ENCODE results near the gene RPL10. TPM values are rescaled to one million over a fixed set of nuclear protein-coding genes. Genes with fewer than 3 reads are reported as not detected.

Gene RPL10
- total and polyA plus RNA-seq, 2 of the 8 experiments (the other 6 are each of a cell fraction or from before 2014, with no cell fraction given), result 2,633 to 4,293 TPM

GRCh38 chrX:154367474-154368308, 30.5 kb upstream of the RPL10 start (continued):
- TF ChIP-seq CHD7 (IDR thresholded peaks at IDR 0.05; ENCODE audit: insufficient replicate concordance, low read length) (no peak), MAX (IDR thresholded peaks at IDR 0.05) (no peak), CTBP2 (IDR thresholded peaks at IDR 0.05; ENCODE audit: borderline replicate concordance, insufficient read depth, insufficient read length, low read length) (no peak), SIN3A (conservative IDR thresholded peaks at IDR 0.05 in 1 of 2, IDR thresholded peaks at IDR 0.05 in 1 of 2; ENCODE audit: low read depth in 1 of 2, low read length in 2 of 2) (no peak), POLR2A (IDR thresholded peaks at IDR 0.05; ENCODE audit: control extremely low read depth in 1 of 2, low read depth in 2 of 2, low read length in 2 of 2) (no peak)
